Endodermal cell (in vitro differentiated cells): ENCODE results near the gene KIF16B. TPM values are rescaled to one million over a fixed set of nuclear protein-coding genes. Genes with fewer than 3 reads are reported as not detected.

Source experiments
- DNase-seq: peaks from one replicate; pipeline ENCODE4 v3.0.0-alpha.2; 2017
- H3K27ac ChIP-seq: 2 replicates; pipeline ENCODE4 v1.5.1; 2013; ENCODE audit warnings: mild to moderate bottlenecking, low read depth, low read length, moderate library complexity
- H3K27me3 ChIP-seq: 2 replicates; pipeline ENCODE4 v1.6.1; 2013; ENCODE audit warnings: mild to moderate bottlenecking, low read length, moderate library complexity; ENCODE audit not compliant: insufficient read depth, control insufficient read depth, poor library complexity, severe bottlenecking
- H3K36me3 ChIP-seq: 2 replicates; pipeline ENCODE4 v1.7.0; 2013; ENCODE audit warnings: mild to moderate bottlenecking, low read length, moderate library complexity; ENCODE audit not compliant: control insufficient read depth, insufficient read depth
- H3K4me1 ChIP-seq: one replicate; pipeline ENCODE4 v1.7.0; 2013; ENCODE audit warnings: low read length; ENCODE audit not compliant: control insufficient read depth, insufficient read depth
- H3K4me3 ChIP-seq: 2 replicates; pipeline ENCODE4 v1.5.1; 2013; ENCODE audit warnings: mild to moderate bottlenecking, low read length, moderate library complexity
- H3K9ac ChIP-seq: 2 replicates; pipeline ENCODE4 v1.6.1; 2013; ENCODE audit warnings: mild to moderate bottlenecking, low read length, moderate library complexity; ENCODE audit not compliant: poor library complexity, severe bottlenecking; ENCODE audit errors: extremely low read depth
- H3K9me3 ChIP-seq: 2 replicates; pipeline ENCODE4 v1.6.1; 2013; ENCODE audit warnings: mild to moderate bottlenecking, low read length, moderate library complexity; ENCODE audit not compliant: control insufficient read depth
- H3K27ac Mint-ChIP-seq: 2 replicates; pipeline ENCODE4 v1.8.0; 2020; ENCODE audit warnings: mixed read lengths
- H3K27me3 Mint-ChIP-seq: 2 replicates; pipeline ENCODE4 v1.8.0; 2021; ENCODE audit warnings: mild to moderate bottlenecking, mixed read lengths; ENCODE audit not compliant: insufficient read depth
- H3K36me3 Mint-ChIP-seq: 2 replicates; pipeline ENCODE4 v1.8.0; 2020; ENCODE audit warnings: low read depth, mixed read lengths
- H3K4me1 Mint-ChIP-seq: 2 replicates; pipeline ENCODE4 v1.8.0; 2020; ENCODE audit warnings: mixed read lengths
- H3K4me3 Mint-ChIP-seq: 2 replicates; pipeline ENCODE4 v1.8.0; 2020; ENCODE audit warnings: mild to moderate bottlenecking, moderate library complexity, mixed read lengths
- H3K9me3 Mint-ChIP-seq: 2 replicates; pipeline ENCODE4 v1.8.0; 2020; ENCODE audit warnings: mild to moderate bottlenecking, mixed read lengths
- WGBS, 2 experiments: methylation state at CpG; one replicate each; pipeline versions ENCODE4 v1.1.5 to v1.1.7; 2013; ENCODE audit warnings: missing lambda C conversion rate in 2 of 2, mixed read lengths in 1 of 2; ENCODE audit not compliant: insufficient coverage in 1 of 2, insufficient read length in 1 of 2; 5-methylcytosine and 5-hydroxymethylcytosine counted together
- total RNA-seq, 2 donors: library from RNA; stranded (reverse); fragmentation: NEBNext Ultra II Directional in 1 of 2; extraction: Animal tissue kit (Norgen Biotek cat#: 25700) in 1 of 2; gene quantifications; 2 replicates in 1 of 2; 3 replicates in 1 of 2; pipeline ENCODE4 v1.2.1, GENCODE V29; 2021
- TF ChIP-seq, protein P1 (sequence below): fragments of 200-600 bp; sonication (generic); conservative IDR thresholded peaks from 2 replicates; pipeline ENCODE4 v1.5.0; 2021; ENCODE audit warnings: antibody characterized with exemption, mild to moderate bottlenecking

The KIF16B gene
- total RNA-seq, 2 donors from 2014 or later = 17.3 to 18.8 TPM

GRCh38 chr20:16553684-16554083 is 19.6 kb downstream of the KIF16B start:
- TF ChIP-seq, protein P1, sequence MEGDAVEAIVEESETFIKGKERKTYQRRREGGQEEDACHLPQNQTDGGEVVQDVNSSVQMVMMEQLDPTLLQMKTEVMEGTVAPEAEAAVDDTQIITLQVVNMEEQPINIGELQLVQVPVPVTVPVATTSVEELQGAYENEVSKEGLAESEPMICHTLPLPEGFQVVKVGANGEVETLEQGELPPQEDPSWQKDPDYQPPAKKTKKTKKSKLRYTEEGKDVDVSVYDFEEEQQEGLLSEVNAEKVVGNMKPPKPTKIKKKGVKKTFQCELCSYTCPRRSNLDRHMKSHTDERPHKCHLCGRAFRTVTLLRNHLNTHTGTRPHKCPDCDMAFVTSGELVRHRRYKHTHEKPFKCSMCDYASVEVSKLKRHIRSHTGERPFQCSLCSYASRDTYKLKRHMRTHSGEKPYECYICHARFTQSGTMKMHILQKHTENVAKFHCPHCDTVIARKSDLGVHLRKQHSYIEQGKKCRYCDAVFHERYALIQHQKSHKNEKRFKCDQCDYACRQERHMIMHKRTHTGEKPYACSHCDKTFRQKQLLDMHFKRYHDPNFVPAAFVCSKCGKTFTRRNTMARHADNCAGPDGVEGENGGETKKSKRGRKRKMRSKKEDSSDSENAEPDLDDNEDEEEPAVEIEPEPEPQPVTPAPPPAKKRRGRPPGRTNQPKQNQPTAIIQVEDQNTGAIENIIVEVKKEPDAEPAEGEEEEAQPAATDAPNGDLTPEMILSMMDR = no peak
- no peak overlapping the region for H3K27ac Mint-ChIP-seq
- H3K4me1 Mint-ChIP-seq = peaks cover 6% of the 10 kb centered on the region
- Histone ChIP-seq H3K36me3 (no peaks in the 10 kb centered on the region), H3K27ac (no peak overlapping the region), H3K4me3 (no peak overlapping the region), H3K4me1 (no peaks in the 10 kb centered on the region), H3K9me3 (peaks cover 20% of the 10 kb centered on the region), H3K9ac (no peak overlapping the region), H3K27me3 (no peaks in the 10 kb centered on the region)
- H3K9me3 Mint-ChIP-seq = peaks cover 18% of the 10 kb centered on the region
- WGBS, 2 experiments = 56 to 70% methylated on average over 5 to 7 of the region's 7 CpGs
- DNase-seq = no peak
- no peak overlapping the region for H3K4me3 Mint-ChIP-seq
- peaks cover 22% of the 10 kb centered on the region for H3K36me3 Mint-ChIP-seq
- H3K27me3 Mint-ChIP-seq = no peaks in the 10 kb centered on the region

DNA sequence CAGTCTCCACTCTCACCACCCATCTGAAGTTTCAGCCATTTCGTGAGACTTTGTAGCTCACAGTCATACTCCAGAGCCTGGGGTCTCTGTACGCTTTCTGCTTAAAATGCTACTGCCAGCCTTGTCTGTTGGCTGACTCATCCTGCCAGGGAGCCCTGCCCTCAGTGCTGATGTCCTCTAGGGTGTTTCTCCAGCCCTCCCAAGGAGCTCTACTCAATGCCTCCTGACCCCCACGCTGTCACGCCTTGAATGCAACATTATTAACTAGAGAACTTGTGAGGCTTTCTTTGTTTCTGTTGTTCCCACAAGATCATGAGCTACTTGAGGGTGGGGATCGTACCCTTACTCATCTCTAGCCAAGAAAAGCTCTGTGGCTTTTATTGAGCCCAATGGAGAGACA is 20.1 kb downstream of the KIF16B start:
- H3K36me3 ChIP-seq = no peaks in the 10 kb centered on the region
- Mint-ChIP-seq H3K27ac (peak overlapping the region; percentile 58), H3K27me3 (no peaks in the 10 kb centered on the region), H3K9me3 (peaks cover 18% of the 10 kb centered on the region), H3K36me3 (peaks cover 22% of the 10 kb centered on the region), H3K4me1 (peaks cover 11% of the 10 kb centered on the region), H3K4me3 (no peak overlapping the region)
- DNase-seq = no peak
- no peaks in the 10 kb centered on the region for H3K4me1 ChIP-seq
- H3K27me3 ChIP-seq = no peaks in the 10 kb centered on the region
- WGBS, 2 experiments = 84 to 96% methylated on average over 5 of the region's 5 CpGs
- TF ChIP-seq, protein P1 = no peak
- H3K9me3 ChIP-seq = peaks cover 20% of the 10 kb centered on the region
- H3K9ac ChIP-seq = no peak overlapping the region
- H3K4me3 ChIP-seq = no peak overlapping the region
- no peak overlapping the region for H3K27ac ChIP-seq

DNA sequence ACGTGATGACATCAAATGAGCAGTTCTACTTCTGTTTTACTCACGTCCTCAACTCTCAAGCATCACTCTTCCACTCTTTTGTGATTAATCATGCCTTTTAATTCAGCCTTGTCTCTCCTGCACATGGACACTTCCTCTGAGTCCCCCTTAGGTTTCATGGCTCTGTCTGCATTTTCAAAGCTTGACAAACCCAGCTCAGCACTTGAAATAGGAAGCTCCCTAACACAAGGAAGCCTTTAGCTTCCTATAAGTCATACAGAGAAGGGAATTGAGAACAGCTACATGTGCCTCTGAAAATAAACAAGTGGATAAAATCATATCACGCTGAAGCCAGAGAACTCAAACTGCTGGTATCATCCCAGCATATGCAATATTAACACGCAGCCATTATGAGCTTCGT is 21.2 kb downstream of the KIF16B start:
- Mint-ChIP-seq H3K4me3 (no peak overlapping the region), H3K9me3 (peaks cover 18% of the 10 kb centered on the region), H3K27ac (peak overlapping the region; percentile 52), H3K4me1 (peaks cover 13% of the 10 kb centered on the region), H3K36me3 (peaks cover 22% of the 10 kb centered on the region), H3K27me3 (no peaks in the 10 kb centered on the region)
- no peaks in the 10 kb centered on the region for H3K4me1 ChIP-seq
- WGBS, 2 experiments = 87 to 98% methylated on average over 5 of the region's 5 CpGs
- H3K4me3 ChIP-seq = no peak overlapping the region
- no peak for DNase-seq
- no peak overlapping the region for H3K27ac ChIP-seq
- peaks cover 20% of the 10 kb centered on the region for H3K9me3 ChIP-seq
- no peaks in the 10 kb centered on the region for H3K27me3 ChIP-seq
- H3K9ac ChIP-seq = no peak overlapping the region
- H3K36me3 ChIP-seq = no peaks in the 10 kb centered on the region
- TF ChIP-seq, protein P1 = no peak
